Hepatocyte (in vitro differentiated cells): ENCODE data around the gene ZNF438. TPM values are rescaled to one million over a fixed set of nuclear protein-coding genes. Genes with fewer than 3 reads are reported as not detected.
"Not testable (repeated sequence)": the region's sequence is repeated elsewhere in the genome, so short reads cannot be mapped to it uniquely, and the experiment has no call there.

ENCODE experiments used
- DNase-seq: peaks from one replicate; pipeline ENCODE4 v3.0.0-alpha.2; 2016; ENCODE audit warnings: low spot score
- H2AFZ ChIP-seq: fragments of 200-600 bp; sonication (generic); 2 replicates; pipeline ENCODE4 v1.6.0; 2016; ENCODE audit warnings: antibody characterized with exemption, mild to moderate bottlenecking
- H3K27ac ChIP-seq: fragments of 200-600 bp; sonication (generic); 2 replicates; pipeline ENCODE4 v1.5.1; 2016; ENCODE audit warnings: mild to moderate bottlenecking
- H3K27me3 ChIP-seq: fragments of 200-600 bp; sonication (generic); 2 replicates; pipeline ENCODE4 v1.6.1; 2016
- H3K36me3 ChIP-seq: fragments of 200-600 bp; sonication (generic); replicated peaks from 2 replicates; pipeline ENCODE4 v1.5.1; 2016; ENCODE audit warnings: low read depth; ENCODE audit not compliant: insufficient read depth
- H3K4me1 ChIP-seq: fragments of 200-600 bp; sonication (generic); 2 replicates; pipeline ENCODE4 v1.5.1; 2016; ENCODE audit warnings: mild to moderate bottlenecking, moderate library complexity; ENCODE audit not compliant: insufficient read depth
- H3K4me2 ChIP-seq: fragments of 200-600 bp; sonication (generic); 2 replicates; pipeline ENCODE4 v1.6.0; 2016
- H3K4me3 ChIP-seq: fragments of 200-600 bp; sonication (generic); 2 replicates; pipeline ENCODE4 v1.5.1; 2016; ENCODE audit warnings: mild to moderate bottlenecking
- H3K79me2 ChIP-seq: fragments of 200-600 bp; sonication (generic); 2 replicates; pipeline ENCODE4 v1.6.0; 2017; ENCODE audit warnings: mild to moderate bottlenecking
- H3K9me2 ChIP-seq: fragments of 200-600 bp; sonication (generic); replicated peaks from 2 replicates; pipeline ENCODE4 v1.6.0; 2017; ENCODE audit warnings: mild to moderate bottlenecking; ENCODE audit not compliant: insufficient read depth
- H3K9me3 ChIP-seq: fragments of 200-600 bp; sonication (generic); 2 replicates; pipeline ENCODE4 v1.5.1; 2016; ENCODE audit warnings: low read depth, mild to moderate bottlenecking
- H4K20me1 ChIP-seq: fragments of 200-600 bp; sonication (generic); 2 replicates; pipeline ENCODE4 v1.6.0; 2016; ENCODE audit warnings: mild to moderate bottlenecking; ENCODE audit not compliant: insufficient read depth, poor library complexity, severe bottlenecking
- CTCF ChIP-seq: fragments of 200-600 bp; sonication (generic); IDR thresholded peaks from 2 replicates; pipeline ENCODE4 v1.5.1; 2016; ENCODE audit warnings: antibody characterized with exemption, mild to moderate bottlenecking; ENCODE audit not compliant: poor library complexity
- EZH2 ChIP-seq: fragments of 200-600 bp; sonication (generic); IDR thresholded peaks from 2 replicates; pipeline ENCODE4 v1.6.1; 2016; ENCODE audit warnings: antibody characterized with exemption, mild to moderate bottlenecking, borderline replicate concordance
- EZH2phosphoT487 ChIP-seq: fragments of 200-600 bp; sonication (generic); IDR thresholded peaks from one replicate; pipeline ENCODE4 v1.6.1; 2018; ENCODE audit warnings: antibody characterized with exemption, mild to moderate bottlenecking, low read depth, moderate library complexity; ENCODE audit not compliant: unreplicated experiment, severe bottlenecking
- WGBS: methylation state at CpG from one replicate; pipeline ENCODE4 v1.1.6; 2016; ENCODE audit warnings: low lambda C conversion rate; ENCODE audit errors: missing lambda C conversion rate; 5-methylcytosine and 5-hydroxymethylcytosine counted together
- polyA plus RNA-seq: library from polyadenylated mRNA; unstranded; fragments of >200 nt; fragmentation: Nextera tagmentation; extraction: Ambion mirVana; gene quantifications from 2 replicates; pipeline ENCODE4 v1.2.1, GENCODE V29; 2016
- total RNA-seq: library from RNA; depleted of rRNA; stranded (reverse); fragments of >200 nt; gene quantifications from 2 replicates; pipeline ENCODE4 v1.2.3, GENCODE V29; 2014

ZNF438 gene
- total and polyA plus RNA-seq, 2 experiments from 2014 or later, result 2.3 to 5.0 TPM

- 60% methylated on average over 1 of the region's 1 CpG for WGBS
- TF ChIP-seq EZH2 (no peak), CTCF (no peak), EZH2phosphoT487 (no peak)
- DNase-seq, result no peak
These were observed 116.5 kb downstream of the ZNF438 start for GRCh38 chr10:30915146-30915545.

GRCh38 chr10:30911303-30911863, 120.3 kb downstream of the ZNF438 start:
- Histone ChIP-seq H3K4me1 (no peaks in the 10 kb centered on the region), H3K27me3 (no peaks in the 10 kb centered on the region), H3K9me3 (no peaks in the 10 kb centered on the region), H3K4me3 (no peak overlapping the region), H3K9me2 (no peaks in the 10 kb centered on the region), H3K79me2 (no peaks in the 10 kb centered on the region), H3K27ac (no peak overlapping the region), H4K20me1 (no peaks in the 10 kb centered on the region), H3K36me3 (no peaks in the 10 kb centered on the region), H2AFZ (no peak overlapping the region), H3K4me2 (no peak overlapping the region)
- TF ChIP-seq EZH2phosphoT487, result no peak
- TF ChIP-seq EZH2, result no peak
- TF ChIP-seq CTCF, result no peak
- WGBS, result 83% methylated on average over 3 of the region's 3 CpGs
- no peak for DNase-seq

More at GRCh38 chr10:30915146-30915545, 116.5 kb downstream of the ZNF438 start:
- no peaks in the 10 kb centered on the region for H3K36me3 ChIP-seq
- H3K27me3 ChIP-seq, result no peaks in the 10 kb centered on the region
- no peak overlapping the region for H3K4me3 ChIP-seq
- H3K27ac ChIP-seq, result no peak overlapping the region
- no peaks in the 10 kb centered on the region for H3K4me1 ChIP-seq
- H3K9me2 ChIP-seq, result no peaks in the 10 kb centered on the region
- no peak overlapping the region for H3K4me2 ChIP-seq
- no peak overlapping the region for H2AFZ ChIP-seq
- H3K9me3 ChIP-seq, result no peaks in the 10 kb centered on the region
- H3K79me2 ChIP-seq, result no peaks in the 10 kb centered on the region
- no peaks in the 10 kb centered on the region for H4K20me1 ChIP-seq

- WGBS, result 88% methylated on average over 2 of the region's 2 CpGs
- H3K27me3 ChIP-seq, result no peaks in the 10 kb centered on the region
- H3K4me3 ChIP-seq, result no peak overlapping the region
- H3K36me3 ChIP-seq, result no peaks in the 10 kb centered on the region
- no peak for DNase-seq
- H3K9me3 ChIP-seq, result no peaks in the 10 kb centered on the region
- TF ChIP-seq EZH2phosphoT487, result no peak
- no peaks in the 10 kb centered on the region for H3K4me1 ChIP-seq
- no peaks in the 10 kb centered on the region for H4K20me1 ChIP-seq
- H3K27ac ChIP-seq, result no peak overlapping the region
- H3K4me2 ChIP-seq, result no peak overlapping the region
- H3K79me2 ChIP-seq, result no peaks in the 10 kb centered on the region
- no peak overlapping the region for H2AFZ ChIP-seq
- H3K9me2 ChIP-seq, result no peaks in the 10 kb centered on the region
These were observed 128.1 kb downstream of the ZNF438 start for GRCh38 chr10:30903397-30904138.

- H3K4me1 ChIP-seq, result no peaks in the 10 kb centered on the region
- no peaks in the 10 kb centered on the region for H3K79me2 ChIP-seq
- no peak for DNase-seq
- no peaks in the 10 kb centered on the region for H3K36me3 ChIP-seq
- no peak overlapping the region for H3K27ac ChIP-seq
- H3K27me3 ChIP-seq, result no peaks in the 10 kb centered on the region
- H3K9me3 ChIP-seq, result no peaks in the 10 kb centered on the region
- WGBS, result 97% methylated on average over 35 of the region's 37 CpGs
- TF ChIP-seq EZH2, result no peak
- no peak for TF ChIP-seq CTCF
- TF ChIP-seq EZH2phosphoT487, result no peak
- H3K9me2 ChIP-seq, result no peaks in the 10 kb centered on the region
- no peak overlapping the region for H2AFZ ChIP-seq
- H4K20me1 ChIP-seq, result no peaks in the 10 kb centered on the region
- no peak overlapping the region for H3K4me2 ChIP-seq
- no peak overlapping the region for H3K4me3 ChIP-seq
These were observed 128.9 kb downstream of the ZNF438 start for GRCh38 chr10:30902621-30903396.

- not testable (repeated sequence) for H3K4me1 ChIP-seq, H3K27ac ChIP-seq, DNase-seq, H3K4me2 ChIP-seq, H3K36me3 ChIP-seq, H3K79me2 ChIP-seq, H3K9me2 ChIP-seq, H4K20me1 ChIP-seq, H3K27me3 ChIP-seq, H3K9me3 ChIP-seq, H2AFZ ChIP-seq, H3K4me3 ChIP-seq
- over 99% methylated on average over 21 of the region's 21 CpGs for WGBS
These were observed 130.2 kb downstream of the ZNF438 start for GRCh38 chr10:30901487-30901886.
